ENCODE data around the gene C2orf68. TPM values are rescaled to one million over a fixed set of nuclear protein-coding genes. Genes with fewer than 3 reads are reported as not detected.

The C2orf68 gene
- polyA plus RNA-seq, 1 donor (not counting 4 experiments of a cell fraction or from before 2014, with no cell fraction given): 13.6 TPM

DNA sequence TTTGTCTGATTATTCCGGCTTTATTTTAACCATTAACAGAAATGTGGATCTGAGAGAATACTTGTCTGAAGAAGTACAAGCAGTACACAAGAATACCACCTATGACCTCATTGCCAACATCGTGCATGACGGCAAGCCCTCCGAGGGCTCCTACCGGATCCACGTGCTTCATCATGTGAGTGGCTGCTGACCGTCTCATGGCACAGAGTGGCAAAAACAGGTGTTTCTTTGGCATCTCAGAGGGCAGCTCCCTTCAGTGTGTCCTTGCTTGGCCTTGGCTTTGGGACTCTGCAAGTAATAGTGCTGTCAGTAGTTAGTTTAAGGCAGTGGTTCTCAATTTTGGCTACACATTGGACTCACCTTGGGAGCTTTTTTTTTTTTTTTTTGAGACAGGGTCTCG, 33.0 kb upstream of the C2orf68 start:
- Histone ChIP-seq H4K20me1 (ENCODE audit: control insufficient read depth, extremely low read depth, insufficient read depth, low read length) (no peaks in the 10 kb centered on the region), H3K4me3 (ENCODE audit: control insufficient read depth in 2 of 3, extremely low read depth in 1 of 3, insufficient read depth in 2 of 3, low read depth in 1 of 3, low read length in 3 of 3) (no peak overlapping the region), H3K27ac (ENCODE audit: control insufficient read depth, insufficient read depth, low read length) (no peak overlapping the region), H3K4me1 (ENCODE audit: control insufficient read depth, extremely low read depth, insufficient read depth, low read length) (no peaks in the 10 kb centered on the region), H3K36me3 (ENCODE audit: control insufficient read depth in 2 of 2, extremely low read depth in 1 of 2, insufficient read depth in 2 of 2, low read length in 2 of 2) (peaks cover 36 to 50% of the 10 kb centered on the region in 2 experiments), H3K9me1 (ENCODE audit: control insufficient read depth, extremely low read depth, insufficient read depth, low read length) (no peaks in the 10 kb centered on the region), H2AFZ (ENCODE audit: control insufficient read depth, low read length) (no peak overlapping the region), H3K9me3 (ENCODE audit: control insufficient read depth, low read depth, low read length) (no peaks in the 10 kb centered on the region), H3K9ac (ENCODE audit: control insufficient read depth, extremely low read depth, insufficient read depth, low read length) (no peak overlapping the region), H3K27me3 (ENCODE audit: control insufficient read depth, extremely low read depth, insufficient read depth, low read length) (no peaks in the 10 kb centered on the region), H3K79me2 (ENCODE audit: control insufficient read depth, insufficient read depth, low read length) (no peaks in the 10 kb centered on the region), H3K4me2 (ENCODE audit: control insufficient read depth, extremely low read depth, insufficient read depth, low read depth, low read length) (no peak overlapping the region)
- dilution Hi-C loops (cut with MboI; ENCODE audit: extremely low pct_ligation_motif_present, low sequenced_read_pairs): no loop called here
- TF ChIP-seq, protein P1, sequence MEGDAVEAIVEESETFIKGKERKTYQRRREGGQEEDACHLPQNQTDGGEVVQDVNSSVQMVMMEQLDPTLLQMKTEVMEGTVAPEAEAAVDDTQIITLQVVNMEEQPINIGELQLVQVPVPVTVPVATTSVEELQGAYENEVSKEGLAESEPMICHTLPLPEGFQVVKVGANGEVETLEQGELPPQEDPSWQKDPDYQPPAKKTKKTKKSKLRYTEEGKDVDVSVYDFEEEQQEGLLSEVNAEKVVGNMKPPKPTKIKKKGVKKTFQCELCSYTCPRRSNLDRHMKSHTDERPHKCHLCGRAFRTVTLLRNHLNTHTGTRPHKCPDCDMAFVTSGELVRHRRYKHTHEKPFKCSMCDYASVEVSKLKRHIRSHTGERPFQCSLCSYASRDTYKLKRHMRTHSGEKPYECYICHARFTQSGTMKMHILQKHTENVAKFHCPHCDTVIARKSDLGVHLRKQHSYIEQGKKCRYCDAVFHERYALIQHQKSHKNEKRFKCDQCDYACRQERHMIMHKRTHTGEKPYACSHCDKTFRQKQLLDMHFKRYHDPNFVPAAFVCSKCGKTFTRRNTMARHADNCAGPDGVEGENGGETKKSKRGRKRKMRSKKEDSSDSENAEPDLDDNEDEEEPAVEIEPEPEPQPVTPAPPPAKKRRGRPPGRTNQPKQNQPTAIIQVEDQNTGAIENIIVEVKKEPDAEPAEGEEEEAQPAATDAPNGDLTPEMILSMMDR (optimal IDR thresholded peaks at IDR 0.05 in 1 of 3, IDR thresholded peaks at IDR 0.05 in 1 of 3, conservative IDR thresholded peaks at IDR 0.05 in 1 of 3; ENCODE audit: extremely low read depth in 1 of 3, insufficient read depth in 2 of 3, low read length in 3 of 3): no peak
- TF ChIP-seq EZH2 (IDR thresholded peaks at IDR 0.05; ENCODE audit: low read length): no peak
- FAIRE-seq (no peak), DNase-seq (ENCODE audit: low read depth, low spot score) (no peak)

DNA sequence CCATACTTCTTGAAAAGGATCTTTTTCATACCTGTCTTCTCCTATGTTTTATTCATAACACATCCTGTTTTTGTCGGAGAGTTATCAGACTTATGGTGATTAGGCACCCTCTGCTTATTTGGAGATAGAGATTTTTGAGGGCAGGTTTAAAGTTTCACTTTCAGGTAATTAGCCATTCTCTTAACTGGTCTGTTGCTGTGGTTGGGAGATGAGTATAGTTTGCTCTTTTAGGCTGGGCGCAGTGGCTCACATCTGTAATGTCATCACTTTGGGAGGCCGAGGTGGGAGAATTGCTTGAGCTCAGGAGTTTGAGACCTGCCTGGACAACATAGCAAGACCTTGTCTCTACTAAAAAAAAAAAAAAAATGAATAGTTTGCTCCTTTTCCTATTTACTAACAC, 30.9 kb upstream of the C2orf68 start:
- Histone ChIP-seq H4K20me1 (ENCODE audit: control insufficient read depth, extremely low read depth, insufficient read depth, low read length) (no peaks in the 10 kb centered on the region), H3K9me3 (ENCODE audit: control insufficient read depth, low read depth, low read length) (no peaks in the 10 kb centered on the region), H3K36me3 (ENCODE audit: control insufficient read depth in 2 of 2, extremely low read depth in 1 of 2, insufficient read depth in 2 of 2, low read length in 2 of 2) (peaks cover 29 to 47% of the 10 kb centered on the region in 2 experiments), H3K9ac (ENCODE audit: control insufficient read depth, extremely low read depth, insufficient read depth, low read length) (no peak overlapping the region), H3K4me3 (ENCODE audit: control insufficient read depth in 2 of 3, extremely low read depth in 1 of 3, insufficient read depth in 2 of 3, low read depth in 1 of 3, low read length in 3 of 3) (no peak overlapping the region), H3K4me1 (ENCODE audit: control insufficient read depth, extremely low read depth, insufficient read depth, low read length) (no peaks in the 10 kb centered on the region), H3K27ac (ENCODE audit: control insufficient read depth, insufficient read depth, low read length) (no peak overlapping the region), H3K27me3 (ENCODE audit: control insufficient read depth, extremely low read depth, insufficient read depth, low read length) (no peaks in the 10 kb centered on the region), H3K9me1 (ENCODE audit: control insufficient read depth, extremely low read depth, insufficient read depth, low read length) (no peaks in the 10 kb centered on the region), H3K4me2 (ENCODE audit: control insufficient read depth, extremely low read depth, insufficient read depth, low read depth, low read length) (no peak overlapping the region), H3K79me2 (ENCODE audit: control insufficient read depth, insufficient read depth, low read length) (no peaks in the 10 kb centered on the region), H2AFZ (ENCODE audit: control insufficient read depth, low read length) (no peak overlapping the region)
- FAIRE-seq: no peak
- TF ChIP-seq EZH2 (IDR thresholded peaks at IDR 0.05; ENCODE audit: low read length): no peak
- TF ChIP-seq, protein P1 (optimal IDR thresholded peaks at IDR 0.05 in 1 of 3, IDR thresholded peaks at IDR 0.05 in 1 of 3, conservative IDR thresholded peaks at IDR 0.05 in 1 of 3; ENCODE audit: extremely low read depth in 1 of 3, insufficient read depth in 2 of 3, low read length in 3 of 3): no peak
- DNase-seq (ENCODE audit: low read depth, low spot score): no peak
- dilution Hi-C loops (cut with MboI; ENCODE audit: extremely low pct_ligation_motif_present, low sequenced_read_pairs): no loop called here

Data from keratinocyte (primary cell).